Stimulated activated naive B cell treated with anti-CD40 and anti-IgM and Interleukin-4, amounts not matched to agents 10 μg/mL and 1 μg/mL and 100 μg/mL, for 72 hours (primary cell): ENCODE results near the gene HDHD2.
"Not testable (repeated sequence)": the region's sequence is repeated elsewhere in the genome, so short reads cannot be mapped to it uniquely, and the experiment has no call there.

ENCODE experiments used
- ATAC-seq, 2 donors: fragments of 150-1000 bp; cut with Tn5 transposase; replicated peaks; 2 replicates each; pipeline ENCODE4 v1.10.0; 2021; ENCODE audit warnings: moderate library complexity in 1 of 2
- DNase-seq: peaks from one replicate; pipeline ENCODE4 v3.0.0; 2021
- H3K27ac Mint-ChIP-seq: one replicate; pipeline ENCODE4 v1.8.0; 2022; ENCODE audit warnings: mild to moderate bottlenecking, mixed read lengths
- H3K27me3 Mint-ChIP-seq, 2 donors: one replicate each; pipeline ENCODE4 v1.8.0; 2022; ENCODE audit warnings: mixed read lengths in 2 of 2
- H3K36me3 Mint-ChIP-seq, 2 donors: one replicate each; pipeline ENCODE4 v1.8.0; 2022; ENCODE audit warnings: mixed read lengths in 2 of 2, mild to moderate bottlenecking in 1 of 2
- H3K4me1 Mint-ChIP-seq, 2 donors: one replicate each; pipeline ENCODE4 v1.8.0; 2022; ENCODE audit warnings: mixed read lengths in 2 of 2, mild to moderate bottlenecking in 1 of 2
- H3K4me3 Mint-ChIP-seq, 2 donors: one replicate each; pipeline ENCODE4 v1.8.0; 2022; ENCODE audit warnings: mild to moderate bottlenecking in 2 of 2, mixed read lengths in 2 of 2, moderate library complexity in 1 of 2
- H3K9me3 Mint-ChIP-seq, 2 donors: one replicate each; pipeline ENCODE4 v1.8.0; 2022; ENCODE audit warnings: mixed read lengths in 2 of 2, mild to moderate bottlenecking in 1 of 2

The HDHD2 gene

GRCh38 chr18:47150029-47150823, at the start of gene HDHD2:
TSS of gene HDHD2 (minus strand) at chr18:47150500. CDS start at chr18:47136439, 14,061 bp downstream.
- Mint-ChIP-seq H3K27ac (peak within 1 kb of the TSS; percentile 95), H3K4me3 (peak within 1 kb of the TSS; percentile 96 to 97), H3K27me3 (no peaks in the 10 kb centered on the region), H3K4me1 (peaks cover 24 to 37% of the 10 kb centered on the region in 2 donors), H3K36me3 (peaks cover 4 to 30% of the 10 kb centered on the region in 2 donors), H3K9me3 (no peaks in the 10 kb centered on the region)
- ATAC-seq (peak; percentile 89), DNase-seq (peak; percentile 78)

- H3K4me3 Mint-ChIP-seq, H3K27ac Mint-ChIP-seq, H3K36me3 Mint-ChIP-seq, ATAC-seq, DNase-seq, H3K9me3 Mint-ChIP-seq: not testable (repeated sequence)
- Mint-ChIP-seq H3K4me1 (peaks cover 8 to 20% of the 10 kb centered on the region in 2 donors), H3K27me3 (peaks cover 11 to 37% of the 10 kb centered on the region in 2 donors)
Measured at GRCh38 chr18:47195961-47196360, 45.7 kb upstream of the HDHD2 start.

- Mint-ChIP-seq H3K4me1 (peaks cover 8 to 20% of the 10 kb centered on the region in 2 donors), H3K27ac (no peak overlapping the region), H3K9me3 (peaks cover 3 to 5% of the 10 kb centered on the region in 2 donors), H3K36me3 (peaks cover 0 to 4% of the 10 kb centered on the region in 2 donors), H3K4me3 (no peak overlapping the region), H3K27me3 (peaks cover 10 to 30% of the 10 kb centered on the region in 2 donors)
- DNase-seq (no peak), ATAC-seq (peak in 1 of 2 donors; percentile 43)
Measured at GRCh38 chr18:47191961-47192360, 41.7 kb upstream of the HDHD2 start.

- Mint-ChIP-seq H3K9me3 (peaks cover 18 to 19% of the 10 kb centered on the region in 2 donors), H3K36me3 (peaks cover 3 to 16% of the 10 kb centered on the region in 2 donors), H3K27me3 (peaks cover 25 to 35% of the 10 kb centered on the region in 2 donors), H3K4me1 (no peaks in the 10 kb centered on the region), H3K27ac (no peak overlapping the region), H3K4me3 (no peak overlapping the region)
- ATAC-seq (no peak), DNase-seq (no peak)
Measured at GRCh38 chr18:47187721-47188120, 37.4 kb upstream of the HDHD2 start.

GRCh38 chr18:47184419-47185050, 34.2 kb upstream of the HDHD2 start:
- Mint-ChIP-seq H3K27me3 (peaks cover 26 to 45% of the 10 kb centered on the region in 2 donors), H3K4me3 (no peak overlapping the region), H3K36me3 (peaks cover 3 to 16% of the 10 kb centered on the region in 2 donors), H3K9me3 (peaks cover 21 to 24% of the 10 kb centered on the region in 2 donors), H3K4me1 (no peaks in the 10 kb centered on the region), H3K27ac (no peak overlapping the region)
- ATAC-seq (no peak), DNase-seq (no peak)

GRCh38 chr18:47182156-47182555, 31.9 kb upstream of the HDHD2 start:
- Mint-ChIP-seq H3K27me3 (peaks cover 33 to 45% of the 10 kb centered on the region in 2 donors), H3K36me3 (peaks cover 3 to 16% of the 10 kb centered on the region in 2 donors), H3K27ac (peak overlapping the region; percentile 14), H3K9me3 (peaks cover 21 to 24% of the 10 kb centered on the region in 2 donors)
- H3K4me1 Mint-ChIP-seq, H3K4me3 Mint-ChIP-seq, ATAC-seq, DNase-seq: not testable (repeated sequence)

GRCh38 chr18:47180765-47181164, 30.5 kb upstream of the HDHD2 start:
- ATAC-seq (no peak), DNase-seq (no peak)
- Mint-ChIP-seq H3K27me3 (peaks cover 28 to 42% of the 10 kb centered on the region in 2 donors), H3K27ac (no peak overlapping the region), H3K9me3 (peaks cover 17 to 20% of the 10 kb centered on the region in 2 donors), H3K4me1 (peaks cover 0 to 4% of the 10 kb centered on the region in 2 donors), H3K36me3 (peaks cover 1 to 13% of the 10 kb centered on the region in 2 donors), H3K4me3 (no peak overlapping the region)

- Mint-ChIP-seq H3K4me3 (no peak overlapping the region), H3K27ac (no peak overlapping the region), H3K27me3 (peaks cover 24 to 41% of the 10 kb centered on the region in 2 donors), H3K36me3 (peaks cover 1 to 5% of the 10 kb centered on the region in 2 donors), H3K9me3 (peaks cover 11% of the 10 kb centered on the region in 2 donors), H3K4me1 (peaks cover 0 to 4% of the 10 kb centered on the region in 2 donors)
- DNase-seq (no peak), ATAC-seq (no peak)
Measured at GRCh38 chr18:47179520-47179919, 29.2 kb upstream of the HDHD2 start.

- Mint-ChIP-seq H3K27me3 (peaks cover 10 to 21% of the 10 kb centered on the region in 2 donors), H3K4me1 (peaks cover 0 to 4% of the 10 kb centered on the region in 2 donors), H3K36me3 (peaks cover 0 to 1% of the 10 kb centered on the region in 2 donors), H3K4me3 (no peak within 1 kb of the TSS), H3K9me3 (no peaks in the 10 kb centered on the region), H3K27ac (peak within 1 kb of the TSS; percentile 90)
- ATAC-seq (peak; percentile 93 to 95), DNase-seq (peak; percentile 88)
Measured at GRCh38 chr18:47175898-47176575, 25.7 kb upstream of the HDHD2 start, which contains the start of gene IER3IP1. TSS of gene IER3IP1 (minus strand) at chr18:47176364. CDS start at chr18:47176277, 87 bp downstream.

GRCh38 chr18:47175283-47175897, 25.1 kb upstream of the HDHD2 start:
- ATAC-seq (peak; percentile 14 to 19), DNase-seq (no peak)
- H3K9me3 Mint-ChIP-seq: no peaks in the 10 kb centered on the region
- H3K27me3 Mint-ChIP-seq: peaks cover 10 to 20% of the 10 kb centered on the region in 2 donors
- H3K4me1 Mint-ChIP-seq: peaks cover 0 to 4% of the 10 kb centered on the region in 2 donors
- H3K27ac Mint-ChIP-seq: peak overlapping the region; percentile 90
- no peak overlapping the region for H3K4me3 Mint-ChIP-seq
- H3K36me3 Mint-ChIP-seq: peaks cover 0 to 1% of the 10 kb centered on the region in 2 donors

- H3K27me3 Mint-ChIP-seq: peaks cover 10 to 20% of the 10 kb centered on the region in 2 donors
- no peak overlapping the region for H3K4me3 Mint-ChIP-seq
- no peaks in the 10 kb centered on the region for H3K9me3 Mint-ChIP-seq
- DNase-seq (no peak), ATAC-seq (no peak)
- peaks cover 0 to 1% of the 10 kb centered on the region in 2 donors for H3K36me3 Mint-ChIP-seq
- no peak overlapping the region for H3K27ac Mint-ChIP-seq
- H3K4me1 Mint-ChIP-seq: peaks cover 0 to 4% of the 10 kb centered on the region in 2 donors
Measured at GRCh38 chr18:47174545-47175116, 24.3 kb upstream of the HDHD2 start.

- no peak overlapping the region for H3K27ac Mint-ChIP-seq
- no peak for DNase-seq
- H3K4me3 Mint-ChIP-seq: no peak overlapping the region
- H3K27me3 Mint-ChIP-seq: peaks cover 3 to 9% of the 10 kb centered on the region in 2 donors
- H3K9me3 Mint-ChIP-seq: no peaks in the 10 kb centered on the region
- H3K4me1 Mint-ChIP-seq: peaks cover 6 to 7% of the 10 kb centered on the region in 2 donors
- peaks cover 0 to 1% of the 10 kb centered on the region in 2 donors for H3K36me3 Mint-ChIP-seq
- no peak for ATAC-seq
Measured at GRCh38 chr18:47172476-47172875, 22.2 kb upstream of the HDHD2 start.

- Mint-ChIP-seq H3K9me3 (no peaks in the 10 kb centered on the region), H3K36me3 (peaks cover 2 to 3% of the 10 kb centered on the region in 2 donors), H3K4me3 (no peak overlapping the region), H3K27ac (no peak overlapping the region), H3K27me3 (no peaks in the 10 kb centered on the region), H3K4me1 (peaks cover 7 to 18% of the 10 kb centered on the region in 2 donors)
- DNase-seq: no peak
- no peak for ATAC-seq
Measured at GRCh38 chr18:47168913-47169312, 18.6 kb upstream of the HDHD2 start.
